G401 (cell line): ENCODE results near the gene MRPL1. TPM values are rescaled to one million over a fixed set of nuclear protein-coding genes. Genes with fewer than 3 reads are reported as not detected.
"Not testable (repeated sequence)": the region's sequence is repeated elsewhere in the genome, so short reads cannot be mapped to it uniquely, and the experiment has no call there.

ENCODE experiments used
- DNase-seq: peaks from one replicate; pipeline ENCODE4 v3.0.0-alpha.2; 2015; ENCODE audit warnings: low spot score
- in situ Hi-C: cut with HindIII; loops from 2 replicates; pipeline ENCODE4 v1.10.0; 2016; ENCODE audit warnings: low sequenced_read_pairs, mixed read lengths
- total RNA-seq: library from RNA; depleted of rRNA; stranded (reverse); fragments of >200 nt; shearing (Covaris generic); gene quantifications from 2 replicates; pipeline ENCODE4 v1.2.3, GENCODE V29; 2014

Gene MRPL1
- total RNA-seq, 1 experiment from 2014 or later: 51.7 TPM

DNA sequence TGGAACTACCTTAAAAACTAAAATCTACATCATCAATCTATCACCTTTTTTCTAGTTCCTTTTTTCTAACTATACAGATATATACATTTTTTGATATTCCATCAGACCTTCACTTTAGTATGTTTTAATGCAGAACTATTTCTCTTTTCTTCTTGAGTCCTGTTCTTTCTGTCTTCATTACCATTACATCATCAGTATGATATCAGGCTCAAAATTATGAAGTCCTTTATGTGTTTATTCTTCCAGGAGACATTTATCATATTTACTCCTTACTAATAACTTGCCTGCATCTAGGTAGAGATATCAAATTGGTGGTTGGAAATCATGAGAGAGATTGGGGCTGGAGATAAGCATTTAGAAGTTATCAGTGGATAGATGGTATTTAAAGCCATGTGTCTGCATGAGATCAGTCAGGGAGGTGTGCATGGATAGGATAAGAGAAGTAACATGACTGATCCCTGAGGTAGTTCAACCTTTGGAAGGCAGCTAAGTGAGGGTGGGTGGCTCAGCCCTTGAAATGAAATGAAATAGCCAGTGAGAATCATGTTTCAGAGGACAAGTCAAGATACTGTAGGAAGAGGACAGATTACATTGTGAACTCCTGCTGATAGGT is 43.1 kb downstream of the MRPL1 start:
- in situ Hi-C loops: no loop called here
- DNase-seq: no peak

DNA sequence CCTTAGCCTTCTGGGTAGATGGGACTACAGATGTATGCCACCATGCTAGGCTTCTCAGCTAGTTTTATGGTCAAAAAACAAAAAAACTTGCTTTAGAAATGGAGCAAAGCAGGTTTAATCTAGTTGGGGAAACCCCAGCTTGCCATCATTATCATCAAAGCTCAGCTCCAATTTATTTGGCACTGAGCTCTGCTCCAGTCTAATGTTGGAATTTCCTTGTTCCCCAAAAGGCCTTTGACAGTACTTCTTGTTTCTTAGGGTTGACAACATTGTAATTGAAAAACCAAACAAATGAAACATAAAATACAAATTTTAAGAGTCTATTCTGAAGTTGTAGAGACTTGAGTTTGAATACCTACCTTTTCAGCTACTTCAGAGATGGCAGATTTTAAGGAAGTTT is 48.0 kb downstream of the MRPL1 start:
- no peak for DNase-seq
- in situ Hi-C loops: no loop called here

DNA sequence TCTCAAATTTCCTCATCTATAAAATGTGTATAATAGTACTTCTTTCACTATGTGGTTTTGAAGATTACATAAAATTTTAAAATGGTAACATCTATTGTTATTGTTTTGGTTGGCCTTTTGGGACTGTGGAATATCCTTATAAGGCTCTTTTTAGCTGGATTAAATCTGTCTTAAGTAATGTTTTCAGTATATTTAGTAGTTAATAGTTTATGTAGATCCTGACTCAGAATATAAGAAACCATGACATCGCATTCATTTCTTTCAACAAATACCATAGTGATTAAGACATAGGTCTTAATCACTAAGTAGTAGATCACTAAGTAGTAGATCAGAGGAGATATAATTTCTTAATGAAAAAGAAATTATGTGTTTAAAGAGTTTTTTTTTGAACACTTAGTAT is 48.5 kb downstream of the MRPL1 start:
- DNase-seq: no peak
- in situ Hi-C loops: no loop called here

DNA sequence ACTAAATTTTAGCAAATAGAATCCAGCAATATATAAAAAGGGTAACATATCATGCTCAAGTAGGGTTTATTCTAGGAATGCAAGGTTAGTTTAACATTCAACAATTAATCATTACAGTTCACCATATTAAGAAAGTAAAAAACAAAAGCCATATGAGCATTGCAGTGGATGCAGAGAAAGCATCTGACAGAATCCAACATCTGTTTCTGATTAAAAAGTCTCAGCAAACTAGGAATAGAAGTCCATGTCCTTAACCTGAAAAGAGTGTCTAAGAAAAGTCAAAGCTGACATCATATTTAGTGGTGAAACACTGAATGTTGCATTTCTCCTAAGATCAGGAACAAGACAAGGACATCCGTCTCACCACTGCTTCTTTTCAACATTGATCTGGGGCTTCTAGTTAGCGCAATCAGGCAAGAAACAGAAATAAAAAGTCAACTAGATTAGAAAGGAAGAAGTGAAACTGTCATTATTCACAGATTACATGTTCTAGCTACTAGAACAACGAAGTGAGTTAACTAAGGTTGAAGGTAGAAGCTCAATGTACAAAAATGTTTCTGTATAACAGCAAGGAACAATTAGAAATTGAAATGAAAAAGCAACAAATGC is 49.3 kb downstream of the MRPL1 start:
- no peak for DNase-seq
- in situ Hi-C loops: no loop called here

DNA sequence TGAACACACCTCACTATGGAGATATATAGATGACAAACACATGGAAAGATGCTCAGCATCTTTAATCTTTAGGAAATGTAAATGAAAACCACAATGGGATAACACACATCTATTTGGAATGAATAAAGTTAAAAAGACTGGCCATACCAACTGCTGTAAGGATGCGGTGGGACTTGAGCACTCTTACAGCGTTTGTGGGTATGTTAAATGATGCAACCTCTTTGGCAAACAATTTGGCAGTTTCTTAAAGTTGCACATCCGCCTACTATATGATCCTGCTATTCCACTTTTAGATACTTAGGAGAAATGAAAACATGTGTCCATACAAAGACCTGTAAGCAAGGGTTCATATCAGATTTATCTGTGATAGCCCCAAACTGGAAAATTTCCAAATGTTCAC is 50.7 kb downstream of the MRPL1 start:
- DNase-seq: no peak
- in situ Hi-C loops: no loop called here

DNA sequence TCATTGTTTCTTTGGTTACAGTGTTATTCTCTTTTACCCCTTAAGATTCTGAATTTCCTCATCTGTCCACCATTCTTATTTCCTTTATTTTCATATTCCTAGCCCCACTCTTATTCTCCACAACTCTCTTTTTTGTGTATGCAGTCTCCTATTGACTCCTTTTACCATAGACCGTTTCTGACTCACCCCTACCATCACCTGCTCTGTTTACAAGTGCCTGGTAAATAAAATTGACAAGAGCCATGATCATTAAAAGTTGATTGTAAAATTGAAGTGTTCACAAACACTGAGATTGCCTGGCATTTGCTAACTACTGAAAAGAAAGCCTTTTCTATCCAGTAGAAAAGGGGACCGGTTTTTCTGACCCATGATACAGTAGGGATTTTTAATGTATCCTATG is 54.4 kb downstream of the MRPL1 start:
- DNase-seq: no peak
- in situ Hi-C loops: no loop called here

DNA sequence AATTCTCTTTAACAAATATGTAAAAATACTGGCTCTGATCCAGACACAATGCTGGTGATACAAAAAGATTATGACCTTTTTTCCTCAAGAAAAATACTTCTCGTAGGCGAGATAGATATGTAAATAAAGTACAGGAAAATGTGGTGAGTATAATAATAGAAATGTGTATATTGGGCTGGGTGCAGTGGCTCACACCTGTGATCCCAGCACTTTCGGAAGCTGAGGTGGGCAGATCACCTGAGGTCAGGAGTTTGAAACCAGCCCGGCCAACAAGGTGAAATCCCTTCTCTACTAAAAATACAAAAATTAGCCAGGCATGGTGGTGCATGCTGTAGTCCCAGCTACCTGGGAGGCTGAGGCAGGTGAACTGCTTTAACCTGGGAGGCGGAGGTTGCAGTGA is 55.0 kb downstream of the MRPL1 start:
- in situ Hi-C loops: no loop called here
- DNase-seq: no peak

DNA sequence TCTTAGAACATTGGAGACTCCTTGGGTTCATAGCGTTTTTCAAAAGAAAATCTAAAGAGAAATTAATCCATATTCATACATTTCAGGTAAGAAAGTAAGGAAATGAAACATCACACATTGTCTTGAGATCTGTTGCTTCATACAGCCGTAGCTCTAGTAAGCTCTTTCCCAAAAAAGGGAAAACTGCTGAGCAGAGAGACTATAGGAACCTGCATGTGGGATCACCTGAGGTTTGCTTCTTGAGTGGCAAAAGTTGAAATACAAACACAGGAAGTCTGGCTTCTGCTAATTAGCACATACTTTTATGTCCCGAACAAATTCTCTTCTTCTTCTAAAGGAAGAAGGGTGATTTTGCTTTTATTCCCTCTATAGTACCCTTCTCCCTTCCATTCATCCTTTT is 57.7 kb downstream of the MRPL1 start:
- in situ Hi-C loops: no loop called here

DNA sequence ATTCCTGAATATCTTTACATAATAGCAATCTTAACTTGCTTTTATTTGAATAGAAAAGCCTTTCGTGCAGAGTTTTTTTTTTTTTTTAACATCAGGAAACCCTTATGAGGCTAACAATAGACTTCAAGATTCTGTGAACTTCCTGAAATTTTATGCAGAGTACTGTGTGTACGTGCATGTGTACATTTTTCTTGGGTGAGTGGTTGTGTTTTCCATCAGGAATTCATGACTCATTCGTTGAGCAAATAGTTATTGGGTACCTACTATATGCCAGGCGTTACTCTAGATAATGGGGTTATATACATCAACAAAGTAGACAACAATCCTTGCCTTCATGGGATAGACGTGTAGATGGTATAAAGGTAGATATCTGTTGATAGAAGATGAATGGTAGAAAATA is 59.1 kb downstream of the MRPL1 start:
- in situ Hi-C loops: no loop called here
- no peak for DNase-seq

More for the DNA sequence above, 57.7 kb downstream of the MRPL1 start:
- DNase-seq: no peak

DNA sequence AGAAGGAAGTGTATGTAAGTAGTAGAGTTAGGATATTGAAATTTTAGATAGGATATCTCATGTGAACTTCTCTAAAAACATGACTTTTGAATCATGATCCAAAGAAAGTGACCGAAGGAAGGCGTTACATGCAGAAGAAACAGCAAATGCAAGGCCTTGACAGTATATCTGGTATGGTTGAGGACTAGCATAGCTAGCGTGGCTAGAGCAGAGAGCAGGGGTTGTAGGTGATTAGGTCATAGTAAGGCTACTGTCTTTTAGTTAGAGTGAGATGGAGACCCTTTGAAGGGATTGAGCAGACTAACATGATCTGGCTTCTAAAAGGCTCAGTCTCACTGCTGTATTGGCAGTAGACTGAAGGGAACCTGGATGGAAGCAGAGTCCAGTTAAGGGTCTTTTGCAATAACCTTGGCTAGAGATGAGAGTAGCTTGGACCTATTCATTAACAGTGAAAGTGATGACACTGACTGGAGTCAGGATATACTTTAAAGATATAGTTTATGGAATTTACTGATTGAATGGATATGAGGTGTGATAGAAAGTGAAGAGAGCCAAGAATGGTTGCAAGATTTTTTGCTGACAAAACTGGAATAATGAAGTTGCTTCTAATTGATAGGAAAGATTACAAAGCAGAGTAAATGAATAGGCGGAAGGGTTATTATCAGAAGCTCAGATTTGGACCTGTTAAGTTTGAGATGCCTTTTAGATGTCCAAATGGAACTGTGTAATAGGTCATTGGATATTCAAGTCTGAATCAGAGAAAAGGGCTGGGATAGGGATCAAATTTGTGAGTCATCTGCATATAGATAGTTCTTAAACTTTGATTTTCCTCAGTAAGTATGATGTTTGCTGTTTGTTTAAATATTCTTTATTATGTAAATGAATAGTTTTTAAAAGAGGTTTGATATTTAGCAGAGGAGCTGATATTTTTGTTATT is 59.8 kb downstream of the MRPL1 start:
- no peak for DNase-seq
- in situ Hi-C loops: no loop called here

DNA sequence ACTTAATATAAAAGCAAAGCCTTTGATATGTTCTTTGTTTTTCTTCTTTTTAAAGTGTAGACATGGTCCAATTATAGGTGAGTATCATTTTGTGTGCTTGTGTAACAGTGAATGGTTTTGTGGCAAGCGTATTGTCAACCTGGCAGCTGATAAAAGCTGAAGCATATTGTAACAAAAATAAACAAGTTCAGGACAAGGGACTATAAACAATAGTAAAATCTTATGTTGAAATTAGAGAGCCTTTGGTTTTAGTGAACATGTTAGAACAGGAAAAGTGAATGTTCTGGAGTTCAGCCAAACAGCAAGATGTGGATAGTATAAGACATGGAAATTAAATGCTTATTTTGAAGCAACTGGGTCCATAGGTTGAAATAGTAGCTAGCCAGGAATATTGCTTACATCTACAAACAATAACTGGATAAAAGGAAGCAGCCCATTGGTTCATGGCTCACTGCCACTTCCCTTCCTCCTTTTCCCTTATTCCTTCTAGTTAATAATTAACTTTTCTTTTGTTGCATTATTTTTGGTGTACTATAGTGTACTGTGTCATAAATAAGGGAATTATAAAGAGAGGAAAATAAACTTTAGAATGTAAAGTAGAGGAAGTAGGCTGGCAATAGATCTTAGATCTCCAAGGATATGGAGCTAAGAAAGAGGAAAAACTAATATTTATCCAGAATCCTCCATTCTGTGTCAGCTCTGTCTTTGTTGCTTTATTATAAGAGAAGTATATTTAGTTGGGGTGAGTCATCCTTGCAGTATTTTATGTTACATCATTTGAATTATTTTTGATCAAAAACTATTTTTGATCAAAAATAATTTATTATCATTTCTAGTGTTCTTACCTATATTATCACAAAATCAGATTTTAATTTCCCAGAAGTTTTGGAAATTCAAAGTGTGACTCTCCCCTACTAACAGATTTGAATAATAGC is 65.6 kb downstream of the MRPL1 start:
- DNase-seq: no peak
- in situ Hi-C loops: no loop called here

DNA sequence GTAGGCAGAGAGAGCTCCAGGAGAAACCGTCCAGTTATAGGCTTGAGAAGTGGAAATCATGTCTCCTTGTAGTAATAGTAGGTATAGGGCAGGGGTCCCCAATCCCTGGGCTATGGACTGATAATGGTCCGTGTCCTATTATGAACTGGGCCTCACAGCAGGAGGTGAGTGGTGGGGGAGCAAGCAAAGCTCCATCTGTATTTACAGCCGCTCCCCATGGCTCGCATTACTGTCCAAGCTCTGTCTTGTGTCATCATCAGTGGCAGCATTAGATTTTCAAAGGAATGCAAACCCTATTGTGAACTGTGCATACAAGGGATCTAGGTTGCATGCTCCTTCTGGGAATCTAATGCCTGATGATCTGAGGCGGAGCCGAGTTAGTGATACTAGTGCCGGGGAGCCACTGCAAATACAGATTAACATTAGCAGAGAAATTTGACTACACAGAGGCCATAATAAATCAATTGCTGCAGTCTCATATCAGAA is 67.6 kb downstream of the MRPL1 start:
- no peak for DNase-seq
- in situ Hi-C loops: no loop called here

DNA sequence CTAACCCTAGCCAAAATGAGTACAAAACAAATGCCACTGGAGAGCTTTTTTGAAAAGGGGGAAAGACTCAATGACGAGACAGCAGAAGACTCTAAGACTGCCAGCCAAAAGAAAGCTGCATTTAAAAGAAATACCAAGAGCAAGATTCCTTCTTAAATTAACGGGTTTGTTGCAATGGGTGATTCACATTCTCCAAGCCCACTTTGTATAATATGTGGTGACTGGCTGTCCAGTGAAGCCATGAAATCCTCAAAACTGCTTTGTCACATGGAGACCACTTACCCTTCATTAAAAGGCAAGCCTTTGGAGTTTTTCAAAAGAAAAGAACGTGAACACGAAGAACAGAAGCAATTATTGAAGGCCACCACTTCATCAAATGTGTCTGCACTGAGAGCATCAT is 68.2 kb downstream of the MRPL1 start:
- no peak for DNase-seq
- in situ Hi-C loops: no loop called here

DNA sequence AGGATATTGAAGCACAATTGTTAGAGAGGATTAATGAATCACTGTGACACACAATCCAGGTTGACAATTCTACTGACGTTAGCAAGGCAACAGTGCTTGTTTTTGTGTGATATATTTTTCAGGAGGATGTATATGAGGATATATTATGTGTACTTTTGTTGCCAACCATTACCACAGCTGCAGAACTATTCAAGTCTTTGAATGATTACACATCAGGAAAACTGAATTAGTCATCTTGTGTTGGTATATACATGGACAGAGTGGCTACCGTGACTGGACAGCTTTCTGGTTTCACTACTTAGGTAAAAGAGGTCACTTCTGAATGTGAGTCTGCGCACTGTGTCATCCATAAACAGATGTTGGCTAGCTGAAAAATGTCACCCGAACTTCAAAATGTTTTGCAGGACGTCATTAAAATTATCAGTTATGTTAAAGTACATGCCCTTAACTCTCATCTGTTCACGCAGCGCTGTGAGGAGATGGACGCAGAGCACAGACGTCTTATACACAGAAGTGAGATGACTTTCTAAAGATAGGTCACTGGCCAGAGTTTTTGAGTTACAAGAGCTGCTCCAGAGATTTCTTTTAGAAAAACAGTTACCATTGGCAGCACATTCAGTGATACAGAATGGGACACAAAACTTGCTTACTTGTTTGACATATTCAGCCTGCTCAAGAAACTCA is 69.0 kb downstream of the MRPL1 start:
- in situ Hi-C loops: no loop called here
- DNase-seq: no peak

DNA sequence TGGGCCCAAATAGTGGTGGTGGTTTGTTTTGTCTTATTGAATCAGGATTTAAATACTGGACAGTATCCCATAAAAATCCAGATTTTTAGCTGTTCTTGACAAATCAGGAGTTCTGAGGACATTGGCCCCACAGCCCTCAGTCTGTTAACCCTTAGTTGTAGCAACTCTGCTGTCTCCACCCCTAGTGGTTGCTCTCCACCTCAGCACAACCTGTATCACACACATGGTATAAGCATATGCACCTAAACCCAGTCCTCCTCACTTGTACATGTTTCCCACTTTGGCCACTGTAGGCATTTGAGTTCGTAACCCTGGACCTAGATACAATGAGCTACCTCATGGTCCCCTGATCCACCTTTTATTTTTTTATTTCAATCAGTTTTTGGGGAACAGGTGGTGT is 75.9 kb downstream of the MRPL1 start:
- in situ Hi-C loops: no loop called here
- DNase-seq: no peak

DNA sequence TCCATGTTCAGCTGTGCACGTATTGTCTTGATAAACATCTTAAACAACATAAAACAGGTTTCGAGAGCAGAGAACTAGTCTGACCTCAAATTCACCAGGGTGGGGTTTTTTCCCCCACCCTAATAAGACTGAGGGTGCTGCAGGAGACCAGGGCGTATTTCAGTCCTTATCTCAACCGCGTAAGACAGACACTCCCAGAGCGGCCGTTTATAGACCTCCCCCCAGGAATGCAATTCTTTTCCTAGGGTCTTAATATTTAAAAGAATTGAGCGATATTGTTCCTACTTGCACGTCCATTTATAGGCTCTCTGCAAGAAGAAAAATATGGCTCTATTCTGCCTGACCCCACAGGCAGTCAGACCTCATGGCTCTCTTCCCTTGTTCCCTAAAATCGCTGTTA is 83.3 kb downstream of the MRPL1 start:
- DNase-seq, in situ Hi-C loops: not testable (repeated sequence)

DNA sequence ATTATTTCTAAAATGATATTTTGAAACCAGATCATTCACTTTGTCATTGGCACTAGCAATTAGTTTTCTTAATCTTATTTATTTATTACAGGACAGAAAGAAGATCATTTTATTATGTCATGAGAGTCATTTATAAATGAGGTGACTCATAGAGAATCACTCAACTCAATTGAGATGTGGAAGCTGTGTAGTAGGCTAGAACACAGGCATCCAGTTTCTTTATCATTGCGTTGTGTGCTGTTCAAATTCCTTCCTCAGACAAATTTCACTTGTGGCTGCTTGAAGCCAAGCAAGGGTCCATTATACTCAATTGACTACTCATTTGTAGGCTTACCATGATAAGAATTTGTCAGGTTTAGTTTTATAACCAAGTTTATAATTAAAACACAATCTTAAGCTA is 87.6 kb downstream of the MRPL1 start:
- in situ Hi-C loops: no loop called here
- no peak for DNase-seq

DNA sequence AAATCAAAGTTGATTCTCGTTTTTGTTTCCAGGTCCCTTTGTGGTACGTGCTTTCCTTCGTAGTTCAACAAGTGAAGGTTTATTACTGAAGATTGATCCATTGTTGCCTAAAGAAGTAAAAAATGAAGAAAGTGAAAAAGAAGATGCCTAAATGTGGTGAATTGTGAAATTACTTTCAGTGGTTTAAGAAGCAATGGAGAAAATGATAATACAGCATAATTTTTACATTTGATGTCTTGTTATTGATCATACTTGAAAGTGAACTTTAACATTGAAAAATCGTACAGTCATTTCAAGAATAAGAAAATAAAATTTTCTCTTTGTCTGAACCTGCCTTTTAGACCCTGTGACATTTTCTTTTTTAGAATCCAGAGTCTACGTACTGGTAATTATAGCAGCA is 89.8 kb downstream of the MRPL1 start:
- in situ Hi-C loops: no loop called here

DNA sequence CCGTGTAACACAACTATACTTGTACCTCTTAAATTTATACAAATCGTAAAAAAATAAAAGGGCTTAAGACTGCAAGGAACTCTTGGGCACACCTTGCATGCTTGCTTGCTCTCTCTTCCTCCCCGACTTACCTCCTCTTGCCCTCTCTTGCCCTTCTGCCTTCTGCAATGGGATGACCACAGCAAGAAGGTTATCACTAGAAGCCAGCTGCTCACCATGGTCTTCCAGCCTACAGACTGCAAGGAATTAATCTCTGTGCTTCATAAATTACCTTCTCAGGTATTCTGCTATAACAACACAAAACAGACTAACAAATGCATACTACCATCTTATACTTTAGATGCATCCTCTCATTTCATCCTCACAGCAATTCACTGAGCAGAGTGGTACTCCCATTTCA is 92.1 kb downstream of the MRPL1 start:
- no peak for DNase-seq
- in situ Hi-C loops: no loop called here

More for the DNA sequence above, 89.8 kb downstream of the MRPL1 start:
- DNase-seq: no peak
